ENCODE results near the gene TRMT112.

- TF ChIP-seq CTCF (IDR thresholded peaks at IDR 0.05; ENCODE audit: low read length) (no peak), EZH2 (optimal IDR thresholded peaks at IDR 0.05; ENCODE audit: low read depth, low read length) (no peak)
These were observed 26.1 kb downstream of the TRMT112 start, which contains the start of gene KCNK4 for GRCh38 chr11:64291262-64291751.
